Right lung (tissue), 5 donors: ENCODE measurements around the gene PHF23. TPM values are rescaled to one million over a fixed set of nuclear protein-coding genes. Genes with fewer than 3 reads are reported as not detected.

ENCODE experiments used
- DNase-seq, 2 donors: peaks; one replicate each; pipeline ENCODE4 v3.0.0-alpha.2; 2013
- polyA plus RNA-seq, 5 donors: library from polyadenylated mRNA; unstranded; fragments of 120-200 nt; gene quantifications; one replicate each; pipeline versions ENCODE4 v1.2.1 to v1.2.3, GENCODE V29; 2013; ENCODE audit warnings: inconsistent platforms in 1 of 5, low replicate concordance in 1 of 5; ENCODE audit not compliant: insufficient read length in 5 of 5, insufficient read depth in 1 of 5

Gene PHF23
- polyA plus RNA-seq, 5 donors: 32.7 to 58.8 (median 46.7) TPM

DNA sequence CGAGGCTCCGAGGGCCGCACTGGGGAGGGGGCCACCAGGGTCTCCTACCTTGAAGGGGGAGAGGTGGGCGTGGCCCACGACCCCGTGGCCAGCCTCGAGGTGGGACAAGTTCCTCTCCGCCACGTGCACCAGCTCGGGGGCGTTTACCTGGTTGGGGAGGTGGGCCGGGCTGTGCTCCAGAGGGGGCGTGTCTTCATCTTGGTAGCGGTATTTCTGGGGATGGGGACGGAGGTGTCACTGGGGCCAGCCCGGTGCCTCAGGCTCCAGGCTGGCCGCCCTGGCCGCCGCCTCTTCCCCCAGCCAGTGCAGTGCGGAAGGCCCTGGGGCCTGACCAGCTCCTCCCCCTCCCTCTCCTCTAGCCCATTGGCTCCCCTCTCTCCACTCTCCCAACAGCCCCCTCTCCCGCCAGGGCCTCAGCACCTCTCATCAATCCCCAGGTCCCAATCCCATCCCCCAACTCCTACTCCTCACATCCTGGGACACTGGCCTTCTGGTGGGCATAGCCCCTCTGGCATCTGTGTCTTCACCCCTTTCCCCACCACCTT is 31.2 kb downstream of the PHF23 start:
- DNase-seq: no peak

GRCh38 chr17:7207120-7208001 is 31.9 kb downstream of the PHF23 start:
- no peak for DNase-seq

GRCh38 chr17:7205561-7205960 is 33.7 kb downstream of the PHF23 start:
- no peak for DNase-seq

- peak; percentile 86 to 90 for DNase-seq
Observed at GRCh38 chr17:7204828-7205461, 34.3 kb downstream of the PHF23 start.

- no peak for DNase-seq
Observed at GRCh38 chr17:7204336-7204735, 34.9 kb downstream of the PHF23 start.

DNA sequence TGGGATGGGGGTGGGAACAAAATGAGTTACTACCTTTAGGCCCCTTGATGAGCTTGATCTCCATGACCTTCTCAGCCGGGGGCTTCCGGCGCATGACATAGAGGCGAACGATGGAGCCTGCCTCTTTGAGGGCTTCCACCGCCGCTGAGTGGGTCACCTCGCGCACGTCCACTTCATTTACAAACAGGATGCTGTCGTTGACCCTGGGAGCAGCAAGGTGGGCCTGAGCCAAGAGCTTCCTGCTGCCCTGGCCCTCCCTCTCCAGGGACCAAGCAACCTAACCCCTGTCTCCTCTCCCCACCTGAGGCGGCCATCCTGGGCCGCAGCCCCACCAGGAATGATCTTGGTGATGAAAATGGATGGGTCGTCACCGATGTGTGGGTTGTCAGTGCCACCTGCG is 35.9 kb downstream of the PHF23 start:
- DNase-seq: no peak

DNA sequence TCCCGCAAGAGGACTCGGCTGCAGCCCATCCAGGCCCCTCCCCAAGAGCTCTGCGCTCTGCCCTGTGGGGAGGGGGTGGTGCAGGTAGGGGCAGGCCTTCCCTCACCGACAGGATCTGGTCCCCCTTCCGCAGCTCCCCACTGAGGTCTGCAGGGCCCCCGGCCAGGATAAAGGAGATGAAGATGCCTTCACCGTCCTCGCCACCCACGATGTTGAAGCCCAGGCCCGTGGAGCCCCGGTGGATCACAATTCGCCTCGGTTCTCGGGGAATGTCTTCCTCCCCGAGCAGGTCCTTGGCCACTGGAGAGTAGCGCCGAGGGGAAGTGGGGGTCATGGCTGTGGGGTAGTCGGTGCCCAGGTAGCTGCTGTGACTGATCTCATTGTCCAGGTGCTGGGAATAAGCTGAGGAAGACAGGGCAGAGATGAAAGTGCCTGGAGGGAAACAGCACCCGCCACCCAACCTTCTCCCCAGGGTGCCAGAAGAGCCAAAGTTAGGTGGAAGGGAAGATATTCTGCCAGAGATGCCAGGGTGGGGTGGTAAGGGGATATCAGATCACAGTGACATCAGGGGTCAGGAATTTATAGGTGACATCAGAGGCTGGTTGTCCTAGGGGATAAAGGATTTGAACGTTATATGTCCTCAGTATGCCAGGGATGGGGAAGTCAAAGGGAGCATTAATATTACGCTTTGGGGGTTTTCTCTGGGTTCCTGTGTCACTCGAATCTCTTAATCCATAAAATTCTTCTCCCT is 42.4 kb downstream of the PHF23 start:
- no peak for DNase-seq

DNA sequence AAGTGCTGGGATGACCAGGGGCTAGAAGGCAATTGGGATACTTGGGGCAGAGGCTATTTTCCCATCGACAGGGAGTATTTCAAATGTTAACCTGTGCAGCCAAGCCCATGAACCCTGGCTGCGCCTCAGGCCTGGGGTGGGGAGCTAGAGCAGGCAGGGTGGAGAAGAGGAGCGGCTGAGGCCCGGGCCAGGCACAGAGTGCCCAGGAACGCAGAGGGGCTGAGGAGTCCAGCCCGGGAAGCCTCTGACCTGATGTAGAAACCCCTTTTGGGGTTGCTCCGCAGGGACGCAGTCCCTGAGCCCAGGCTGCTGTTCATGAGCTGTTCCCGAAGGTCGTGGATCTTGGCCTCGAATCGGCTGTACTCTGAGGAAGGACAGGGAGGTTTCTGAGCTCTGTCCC is 43.3 kb downstream of the PHF23 start:
- DNase-seq: no peak

GRCh38 chr17:7192271-7192937 is 46.9 kb downstream of the PHF23 start:
- DNase-seq: no peak

GRCh38 chr17:7191571-7192270 is 47.5 kb downstream of the PHF23 start:
- DNase-seq: no peak

DNA sequence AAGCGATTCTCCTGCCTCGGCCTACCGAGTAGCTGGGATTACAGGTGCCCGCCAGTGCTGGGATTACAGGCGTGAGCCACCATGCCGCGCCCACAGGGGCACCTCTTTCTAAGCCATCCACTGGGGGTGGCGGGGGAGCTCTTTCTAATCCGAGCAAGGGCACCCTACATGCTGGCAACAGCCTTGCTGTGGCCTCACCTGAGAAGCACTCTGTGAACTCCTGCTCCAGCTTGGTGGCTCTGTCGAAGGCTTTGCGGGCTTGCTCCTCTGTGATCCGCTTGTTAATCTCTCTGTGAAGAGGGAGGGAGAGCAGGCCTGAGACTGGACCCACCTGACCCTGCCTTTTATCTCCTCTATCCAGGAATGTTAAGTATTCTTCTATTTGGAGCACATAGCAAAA is 48.2 kb downstream of the PHF23 start:
- DNase-seq: no peak

DNA sequence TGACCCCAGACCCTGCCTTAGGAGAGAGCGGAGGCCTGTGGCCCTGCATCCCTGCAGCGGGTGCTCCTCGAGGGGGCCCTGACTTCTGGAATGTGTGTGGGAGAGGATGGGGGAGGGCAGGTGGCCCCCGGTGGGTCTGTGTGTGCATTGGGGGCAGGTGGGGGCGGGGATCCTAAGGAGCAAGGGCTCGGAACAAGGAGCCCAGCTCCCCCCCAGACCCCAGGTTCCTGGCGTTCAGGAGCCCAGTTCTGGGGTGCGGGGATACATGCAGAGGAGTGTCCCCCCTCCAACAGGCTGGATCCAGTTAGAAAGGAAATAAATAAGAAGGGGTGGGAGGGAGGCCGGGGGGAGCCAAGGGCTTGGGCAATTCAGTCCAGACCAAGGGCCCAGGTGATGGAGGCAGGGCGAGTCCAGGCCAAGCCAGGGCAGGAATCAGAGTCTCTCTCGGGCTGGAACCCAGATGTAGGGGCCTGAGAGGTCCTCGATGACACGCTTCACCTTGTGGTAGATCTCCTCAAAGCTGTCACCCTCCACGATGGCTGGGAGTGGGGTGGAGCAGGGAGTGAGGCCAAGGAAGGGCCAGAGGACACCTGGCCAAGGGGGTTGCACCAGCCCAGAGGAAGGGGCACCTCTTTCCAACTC is 48.9 kb downstream of the PHF23 start:
- DNase-seq: no peak

GRCh38 chr17:7186241-7186640 is 53.0 kb downstream of the PHF23 start:
- DNase-seq: no peak

Other genes with a start within 250 kb of the PHF23 start
- gene ALOX12, start 243.4 kb downstream of the PHF23 start, polyA plus RNA-seq: 1 to 10 TPM; 2.4 to 4.3 (median 3.9) TPM
- gene RNASEK, start 226.8 kb downstream of the PHF23 start, polyA plus RNA-seq: 100 to 1,000 TPM; 111 to 157 (median 139) TPM
- gene BCL6B, start 216.4 kb downstream of the PHF23 start, polyA plus RNA-seq: 10 to 100 TPM; 29.2 to 43.3 (median 37.3) TPM
- 1 to 10 TPM; 3.4 to 5.2 (median 4.2) TPM for gene SLC16A13, start 203.4 kb downstream of the PHF23 start, polyA plus RNA-seq
- 1 to 10 TPM in 3 of 5 donors, under 1 TPM in 2; 0.42 to 1.6 (median 1.2) TPM for gene SLC16A11, start 195.4 kb downstream of the PHF23 start, polyA plus RNA-seq
- 1 to 10 TPM; 2.1 to 4.8 (median 3.5) TPM for gene CLEC10A, start 159.2 kb downstream of the PHF23 start, polyA plus RNA-seq
- 1 to 10 TPM in 1 of 5 donors, under 1 TPM in 4; 0.31 to 2.1 (median 0.72) TPM for gene ASGR2, start 124.6 kb downstream of the PHF23 start, polyA plus RNA-seq
- 10 to 100 TPM in 3 of 5 donors, 1 to 10 TPM in 2; 7.2 to 11.9 (median 10.4) TPM for gene ASGR1, start 60.1 kb downstream of the PHF23 start, polyA plus RNA-seq
- gene DLG4, start 19.6 kb downstream of the PHF23 start, polyA plus RNA-seq: 10 to 100 TPM; 33.6 to 62.3 (median 45.4) TPM
- gene ACADVL, start 19.5 kb downstream of the PHF23 start, polyA plus RNA-seq: 100 to 1,000 TPM; 289 to 380 (median 360) TPM
- gene DVL2, start 4.9 kb downstream of the PHF23 start, polyA plus RNA-seq: 10 to 100 TPM; 42.5 to 62.9 (median 56.0) TPM
- 100 to 1,000 TPM; 375 to 529 (median 415) TPM for gene GABARAP, start 3.0 kb upstream of the PHF23 start, polyA plus RNA-seq
- gene CTDNEP1, start 12.3 kb upstream of the PHF23 start, polyA plus RNA-seq: 100 to 1,000 TPM; 128 to 156 (median 146) TPM
- 10 to 100 TPM; 36.6 to 49.7 (median 40.6) TPM for gene ELP5, start 12.8 kb upstream of the PHF23 start, polyA plus RNA-seq
- 10 to 100 TPM; 22.3 to 35.1 (median 33.6) TPM for gene CLDN7, start 23.0 kb upstream of the PHF23 start, polyA plus RNA-seq
- 1 to 10 TPM in 4 of 5 donors, under 1 TPM in 1; 0.80 to 2.7 (median 1.2) TPM for gene SLC2A4, start 42.3 kb upstream of the PHF23 start, polyA plus RNA-seq
- 1 to 10 TPM; 1.2 to 2.4 (median 1.4) TPM for gene YBX2, start 55.2 kb upstream of the PHF23 start, polyA plus RNA-seq
- gene EIF5A, start 68.2 kb upstream of the PHF23 start, polyA plus RNA-seq: 100 to 1,000 TPM; 224 to 373 (median 229) TPM
- gene GPS2, start 75.9 kb upstream of the PHF23 start, polyA plus RNA-seq: 10 to 100 TPM; 65.7 to 91.2 (median 81.3) TPM
- gene NEURL4, start 89.9 kb upstream of the PHF23 start, polyA plus RNA-seq: 10 to 100 TPM; 19.7 to 31.2 (median 28.1) TPM
- gene ACAP1, start 97.1 kb upstream of the PHF23 start, polyA plus RNA-seq: 1 to 10 TPM; 5.5 to 9.9 (median 7.5) TPM
- gene KCTD11, start 112.7 kb upstream of the PHF23 start, polyA plus RNA-seq: 10 to 100 TPM in 3 of 5 donors, 1 to 10 TPM in 2; 9.6 to 13.9 (median 10.3) TPM
- not detected for gene TMEM95, start 115.7 kb upstream of the PHF23 start, polyA plus RNA-seq
- 1 to 10 TPM; 5.1 to 6.8 (median 6.7) TPM for gene TNK1, start 141.6 kb upstream of the PHF23 start, polyA plus RNA-seq
- gene PLSCR3, start 155.1 kb upstream of the PHF23 start, polyA plus RNA-seq: 10 to 100 TPM; 39.3 to 74.6 (median 57.6) TPM
- 10 to 100 TPM; 67.5 to 86.1 (median 74.5) TPM for gene TMEM256, start 164.6 kb upstream of the PHF23 start, polyA plus RNA-seq
- 10 to 100 TPM; 22.6 to 36.3 (median 31.7) TPM for gene NLGN2, start 168.4 kb upstream of the PHF23 start, polyA plus RNA-seq
- not detected for gene SPEM1, start 180.9 kb upstream of the PHF23 start, polyA plus RNA-seq
- not detected for gene SPEM2, start 186.2 kb upstream of the PHF23 start, polyA plus RNA-seq
- gene SPEM3, start 189.4 kb upstream of the PHF23 start, polyA plus RNA-seq: not detected
- gene TMEM102, start 196.0 kb upstream of the PHF23 start, polyA plus RNA-seq: 1 to 10 TPM; 2.1 to 3.2 (median 2.4) TPM
- 1 to 10 TPM; 1.4 to 2.5 (median 1.9) TPM for gene FGF11, start 200.1 kb upstream of the PHF23 start, polyA plus RNA-seq
- gene CHRNB1, start 205.6 kb upstream of the PHF23 start, polyA plus RNA-seq: 10 to 100 TPM in 3 of 5 donors, 1 to 10 TPM in 2; 9.0 to 14.8 (median 10.5) TPM
- 10 to 100 TPM; 36.6 to 52.9 (median 43.8) TPM for gene ZBTB4, start 240.2 kb upstream of the PHF23 start, polyA plus RNA-seq
- under 1 TPM; 0.15 to 0.40 (median 0.35) TPM for gene SLC35G6, start 242.0 kb upstream of the PHF23 start, polyA plus RNA-seq
- gene POLR2A, start 244.9 kb upstream of the PHF23 start, polyA plus RNA-seq: 100 to 1,000 TPM in 1 of 5 donors, 10 to 100 TPM in 4; 79.6 to 127 (median 89.6) TPM